Measurements from ENCODE around the gene LRRC51. TPM values are rescaled to one million over a fixed set of nuclear protein-coding genes. Genes with fewer than 3 reads are reported as not detected.

Gene LRRC51
- total and polyA plus RNA-seq, 2 of the 8 experiments (the other 6 are each of a cell fraction or from before 2014, with no cell fraction given): 7.7 to 7.9 TPM

DNA sequence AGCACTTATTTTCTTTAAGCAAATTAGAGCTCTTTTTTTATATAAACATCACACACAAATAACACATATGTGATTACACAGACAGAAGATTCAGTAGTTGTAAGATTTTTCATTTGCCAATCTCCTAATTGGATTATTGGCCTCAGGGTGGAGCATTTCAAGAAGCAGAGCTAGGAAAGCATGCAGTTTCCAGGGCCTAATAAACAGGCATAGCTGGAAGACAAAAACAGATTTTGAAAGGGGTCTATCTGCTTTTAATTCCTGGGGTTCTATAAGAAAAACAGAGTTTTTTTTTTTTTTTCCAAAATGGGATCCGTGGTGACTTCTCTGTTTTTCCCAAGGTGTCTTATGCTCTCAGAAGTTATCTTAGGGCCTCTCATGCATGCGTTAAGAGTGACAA is 47.3 kb downstream of the LRRC51 start:
- H3K18ac ChIP-seq (ENCODE audit: extremely low read depth, low read length): no peak overlapping the region
- no peaks in the 10 kb centered on the region for H3K79me2 ChIP-seq (ENCODE audit: control insufficient read depth in 1 of 2, insufficient read depth in 2 of 2, low read length in 2 of 2)
- no peaks in the 10 kb centered on the region for H3K4me1 ChIP-seq (replicated peaks in 1 of 4; ENCODE audit: control insufficient read depth in 3 of 4, insufficient read depth in 4 of 4, low read length in 3 of 4)
- no peak overlapping the region for H2BK120ac ChIP-seq (replicated peaks; ENCODE audit: low read depth, low read length)
- no peak overlapping the region for H4K8ac ChIP-seq (ENCODE audit: extremely low read depth, insufficient read depth, low read length)
- H3K56ac ChIP-seq (replicated peaks; ENCODE audit: insufficient read length, low read depth, low read length): no peak overlapping the region
- CTCF ChIA-PET (ENCODE audit: partially characterized antibody): interaction anchor here (0.6 to 3.7 kb wide), 4 partner anchors 10 to 321 kb away, joined by 3 to 12 read pairs (median 5); no protein-coding TSS in a partner anchor
- DNase-seq (ENCODE audit: low read depth in 1 of 2, low spot score in 2 of 2) (no peak), FAIRE-seq (no peak)
- no peak overlapping the region for H4K91ac ChIP-seq (replicated peaks; ENCODE audit: insufficient read length, low read length)
- POLR2A ChIA-PET (ENCODE audit: partially characterized antibody): no interaction called here
- H2BK5ac ChIP-seq (ENCODE audit: low read depth, low read length): no peak overlapping the region
- H2BK12ac ChIP-seq (ENCODE audit: low read depth, low read length): no peak overlapping the region
- no peak overlapping the region for H2AK5ac ChIP-seq (ENCODE audit: low read depth, low read length)
- H3K4me3 ChIP-seq (ENCODE audit: extremely low read depth in 1 of 4, insufficient read depth in 2 of 4, low read depth in 3 of 4, low read length in 4 of 4): no peak overlapping the region
- H4K20me1 ChIP-seq (replicated peaks in 1 of 2; ENCODE audit: control insufficient read depth in 1 of 2, insufficient read depth in 2 of 2, low read length in 2 of 2): no peaks in the 10 kb centered on the region
- 75% methylated on average over 2 of the region's 2 CpGs; no CpG with 5 or more reads in 1 of the 2 experiments for WGBS, 2 experiments (ENCODE audit: extremely low coverage in 1 of 2, insufficient coverage in 1 of 2, insufficient read length in 1 of 2, insufficient replicate concordance in 2 of 2, low coverage in 1 of 2, low lambda C conversion rate in 2 of 2, missing lambda C conversion rate in 1 of 2)
- no peaks in the 10 kb centered on the region for H3K79me1 ChIP-seq (ENCODE audit: low read depth, low read length)
- H3K14ac ChIP-seq (ENCODE audit: insufficient read length): no peak overlapping the region
- no peak overlapping the region for H2BK20ac ChIP-seq (ENCODE audit: low read length)
- H2BK15ac ChIP-seq (ENCODE audit: low read length): no peak overlapping the region
- no peak overlapping the region for H3K4ac ChIP-seq (replicated peaks; ENCODE audit: insufficient read length, low read depth, low read length)
- H3K27me3 ChIP-seq (replicated peaks in 1 of 4; ENCODE audit: control insufficient read depth in 3 of 4, extremely low read depth in 1 of 4, insufficient read depth in 3 of 4, low read length in 3 of 4): no peaks in the 10 kb centered on the region; a peak in 2 of 7 replicates
- no peaks in the 10 kb centered on the region for H3K36me3 ChIP-seq (ENCODE audit: control insufficient read depth in 2 of 4, insufficient read depth in 4 of 4, low read length in 3 of 4)
- H3K4me2 ChIP-seq (ENCODE audit: insufficient read depth in 1 of 2, low read depth in 2 of 2, low read length in 2 of 2): no peak overlapping the region
- no peak overlapping the region for H4K5ac ChIP-seq (ENCODE audit: insufficient read length, low read depth, low read length)
- no peaks in the 10 kb centered on the region; the same call in 1 of the 2 replicates for H3K23me2 ChIP-seq (ENCODE audit: low read depth, low read length)
- H3K23ac ChIP-seq (ENCODE audit: insufficient read length): no peak overlapping the region
- H3K9me3 ChIP-seq (ENCODE audit: insufficient read depth in 2 of 2, low read depth in 1 of 2, low read length in 1 of 2): peaks cover 16 to 19% of the 10 kb centered on the region in 2 experiments
- H3K27ac ChIP-seq (ENCODE audit: low read depth, low read length): no peak overlapping the region
- H2AFZ ChIP-seq (ENCODE audit: low read length): no peak overlapping the region
- H3K9ac ChIP-seq (replicated peaks in 1 of 4; ENCODE audit: extremely low read depth in 1 of 4, low read depth in 3 of 4, low read length in 3 of 4): no peak overlapping the region
- no peak for TF ChIP-seq MAFK (IDR thresholded peaks at IDR 0.05; ENCODE audit: low read depth, low read length)
- no peak for TF ChIP-seq GABPA (IDR thresholded peaks at IDR 0.05; ENCODE audit: borderline replicate concordance, insufficient read depth, low read length)
- no peak for TF ChIP-seq CBX8 (IDR thresholded peaks at IDR 0.05; ENCODE audit: borderline replicate concordance, low read depth, low read length)
- TF ChIP-seq RBBP5 (IDR thresholded peaks at IDR 0.05; ENCODE audit: borderline replicate concordance, low read depth, low read length): no peak
- TF ChIP-seq, protein P1, sequence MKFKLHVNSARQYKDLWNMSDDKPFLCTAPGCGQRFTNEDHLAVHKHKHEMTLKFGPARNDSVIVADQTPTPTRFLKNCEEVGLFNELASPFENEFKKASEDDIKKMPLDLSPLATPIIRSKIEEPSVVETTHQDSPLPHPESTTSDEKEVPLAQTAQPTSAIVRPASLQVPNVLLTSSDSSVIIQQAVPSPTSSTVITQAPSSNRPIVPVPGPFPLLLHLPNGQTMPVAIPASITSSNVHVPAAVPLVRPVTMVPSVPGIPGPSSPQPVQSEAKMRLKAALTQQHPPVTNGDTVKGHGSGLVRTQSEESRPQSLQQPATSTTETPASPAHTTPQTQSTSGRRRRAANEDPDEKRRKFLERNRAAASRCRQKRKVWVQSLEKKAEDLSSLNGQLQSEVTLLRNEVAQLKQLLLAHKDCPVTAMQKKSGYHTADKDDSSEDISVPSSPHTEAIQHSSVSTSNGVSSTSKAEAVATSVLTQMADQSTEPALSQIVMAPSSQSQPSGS (IDR thresholded peaks at IDR 0.05; ENCODE audit: low read length): no peak
- no peak for TF ChIP-seq RXRA (IDR thresholded peaks at IDR 0.05; ENCODE audit: insufficient read depth, low read depth, low read length)
- TF ChIP-seq TAF7 (optimal IDR thresholded peaks at IDR 0.05; ENCODE audit: borderline replicate concordance, low read depth, low read length): no peak
- TF ChIP-seq SIX5 (IDR thresholded peaks at IDR 0.05; ENCODE audit: low read depth, low read length): no peak
- TF ChIP-seq CHD2 (IDR thresholded peaks at IDR 0.05; ENCODE audit: low read length): no peak
- TF ChIP-seq TCF12 (IDR thresholded peaks at IDR 0.05; ENCODE audit: low read depth, low read length): no peak
- TF ChIP-seq SUZ12 (IDR thresholded peaks at IDR 0.05; ENCODE audit: low read length): no peak
- no peak for TF ChIP-seq CTBP2 (IDR thresholded peaks at IDR 0.05; ENCODE audit: borderline replicate concordance, insufficient read depth, insufficient read length, low read length)
